ENCODE data around the gene B4GALNT2.

Gene B4GALNT2

GRCh38 chr17:49157784-49158183, 25.2 kb downstream of the B4GALNT2 start:
- TF ChIP-seq CTCF (IDR thresholded peaks at IDR 0.05), result no peak

DNA sequence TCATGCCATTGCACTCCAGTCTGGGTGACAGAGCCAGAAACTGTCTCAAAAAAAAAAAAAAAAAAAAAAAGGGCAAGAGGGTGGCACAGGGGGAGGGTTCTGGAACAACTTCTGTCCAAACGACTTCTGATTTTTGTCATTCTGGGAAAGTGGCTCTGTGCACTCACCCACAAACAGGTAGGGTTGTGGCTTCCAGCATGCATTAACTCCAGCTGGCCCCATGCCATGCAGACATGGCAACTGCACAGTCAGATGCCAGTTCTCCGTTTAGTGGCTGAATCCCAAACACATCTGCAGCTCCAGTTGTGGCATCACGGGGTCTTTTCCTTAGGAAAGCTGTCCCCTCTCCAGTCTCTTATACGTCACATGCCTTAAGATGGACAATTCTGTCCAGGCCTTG, 30.3 kb downstream of the B4GALNT2 start:
- TF ChIP-seq CTCF (IDR thresholded peaks at IDR 0.05), result no peak

DNA sequence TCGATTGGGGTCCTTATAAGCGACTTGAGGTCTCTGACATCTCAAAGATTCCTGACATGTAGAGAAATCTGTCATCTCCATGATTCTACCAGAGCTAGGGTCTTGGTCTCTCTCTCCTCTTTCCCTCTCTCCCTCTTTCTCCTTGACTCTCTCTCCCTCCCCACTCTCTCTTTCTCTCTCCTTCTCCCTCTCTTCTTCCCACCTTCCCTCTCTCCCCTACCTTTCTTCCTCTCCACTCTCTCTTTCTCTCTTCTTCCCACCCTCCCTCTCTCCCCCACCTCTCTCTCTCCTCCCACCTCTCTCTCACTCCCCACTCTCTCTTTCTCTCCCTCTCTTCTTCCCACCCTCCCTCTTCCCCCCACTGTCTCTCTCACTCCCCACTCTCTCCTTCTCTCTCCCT, 32.6 kb downstream of the B4GALNT2 start:
- no peak for TF ChIP-seq CTCF (IDR thresholded peaks at IDR 0.05)

DNA sequence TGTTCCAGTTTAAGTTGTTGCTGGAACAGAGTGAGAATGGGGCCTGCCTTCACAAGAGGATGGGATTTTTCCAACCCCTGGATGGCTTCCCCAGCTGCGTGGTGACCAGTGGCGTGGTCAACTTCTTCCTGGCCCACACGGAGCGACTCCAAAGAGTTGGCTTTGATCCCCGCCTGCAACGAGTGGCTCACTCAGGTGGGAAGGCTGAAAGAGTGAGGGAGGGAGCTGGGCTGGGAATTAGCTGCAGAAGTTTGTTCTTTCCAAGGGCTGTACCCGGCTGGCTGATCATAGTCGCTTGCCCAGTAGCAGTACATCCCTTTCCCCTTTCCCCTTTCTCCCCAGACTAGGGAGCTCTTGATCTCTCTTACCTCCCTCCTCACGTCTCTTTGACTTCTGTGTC, 36.1 kb downstream of the B4GALNT2 start:
- no peak for TF ChIP-seq CTCF (IDR thresholded peaks at IDR 0.05)

DNA sequence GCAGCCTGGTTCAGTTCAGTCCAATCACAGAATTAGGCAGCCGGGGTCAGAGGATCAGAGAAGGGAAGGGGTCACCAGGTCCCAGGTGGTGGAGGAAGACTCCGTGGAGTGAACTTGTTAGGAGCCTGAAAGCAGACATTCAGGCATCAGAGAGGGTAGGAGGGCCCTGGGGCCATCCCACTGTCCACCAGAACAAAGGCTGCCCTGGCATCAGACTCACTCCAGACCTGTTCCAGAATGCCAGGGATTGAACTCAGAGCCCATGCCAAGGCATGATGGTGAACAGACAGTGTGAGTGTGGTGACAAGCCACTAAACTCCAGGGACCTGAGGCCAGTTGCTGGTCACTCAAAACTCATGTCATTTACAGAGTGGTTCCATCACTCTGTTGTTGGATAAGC, 37.6 kb downstream of the B4GALNT2 start:
- TF ChIP-seq CTCF (IDR thresholded peaks at IDR 0.05), result no peak

DNA sequence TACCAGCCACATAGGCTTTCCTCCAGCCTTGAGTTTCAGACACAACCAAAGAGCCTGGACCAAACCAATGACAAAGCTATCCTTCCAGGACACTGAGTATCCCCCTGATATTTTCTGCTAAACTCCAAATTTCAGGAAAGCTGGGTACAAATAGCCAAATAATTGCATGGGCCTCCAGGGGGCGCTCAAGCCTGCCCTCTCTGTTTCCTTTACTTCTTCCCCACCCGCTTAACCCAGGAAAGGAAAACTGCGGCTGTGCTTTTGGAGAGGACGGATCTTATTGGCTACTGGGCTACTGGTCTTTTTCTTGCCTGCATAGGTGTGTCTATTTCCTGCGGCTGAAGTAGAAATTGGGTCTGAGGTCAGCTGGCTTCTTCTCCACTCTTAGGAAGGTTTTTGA, 47.7 kb downstream of the B4GALNT2 start:
- peak; percentile 86 for TF ChIP-seq CTCF (IDR thresholded peaks at IDR 0.05)

DNA sequence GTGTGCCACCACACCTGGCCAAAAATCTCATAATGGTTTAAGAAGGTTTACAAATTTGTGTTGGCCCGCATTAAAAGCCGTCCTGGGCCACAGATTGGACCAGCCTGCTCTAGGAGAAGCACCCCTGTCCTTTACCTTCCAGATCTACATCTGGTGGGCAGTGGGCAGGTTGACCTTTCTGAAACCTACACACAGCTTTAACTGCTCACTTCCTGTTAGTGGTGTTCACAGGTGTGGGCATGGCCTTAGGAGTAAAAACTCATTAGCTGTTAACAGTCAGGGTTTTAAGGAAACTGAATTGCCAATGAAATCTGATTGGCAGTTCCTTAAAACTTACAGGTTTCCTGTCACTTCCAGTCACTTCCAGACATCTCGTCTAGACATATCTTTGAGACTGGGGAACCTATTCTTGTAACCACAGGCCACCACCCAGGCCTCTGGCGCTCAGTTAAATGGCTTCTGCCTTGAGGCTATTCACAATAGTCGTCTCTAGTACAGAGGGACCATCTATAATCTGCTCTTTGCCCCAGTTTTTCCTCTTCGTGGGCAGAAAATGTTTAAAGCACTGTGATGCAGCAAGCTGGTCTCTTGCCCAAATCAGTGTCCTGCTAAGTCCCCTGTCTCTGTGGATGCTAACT, 48.5 kb downstream of the B4GALNT2 start:
- TF ChIP-seq CTCF (IDR thresholded peaks at IDR 0.05), result no peak

DNA sequence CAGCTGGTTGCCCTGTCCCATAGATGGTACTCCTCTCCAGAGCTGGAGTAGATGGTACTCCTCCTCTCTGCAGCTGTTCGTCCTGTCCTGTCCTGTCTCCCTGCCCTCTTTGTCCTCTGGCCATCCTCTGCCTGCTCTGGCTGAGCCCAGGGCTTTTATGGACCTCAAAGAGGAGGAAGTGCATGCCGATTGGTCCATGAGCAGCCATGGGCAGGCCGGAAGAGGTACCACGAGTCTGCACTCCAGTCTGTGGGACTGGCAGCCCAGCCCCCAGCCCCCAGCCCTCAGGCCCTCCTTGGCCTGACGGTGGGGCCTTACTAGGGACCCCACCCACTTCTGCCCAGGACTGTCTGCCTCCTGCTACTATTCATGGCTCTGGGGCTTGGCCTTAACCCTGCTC, 50.8 kb downstream of the B4GALNT2 start:
- no peak for TF ChIP-seq CTCF (IDR thresholded peaks at IDR 0.05)
